Endothelial cell of umbilical vein (primary cell): ENCODE results near the gene EPN3. TPM values are rescaled to one million over a fixed set of nuclear protein-coding genes. Genes with fewer than 3 reads are reported as not detected.

Experiments
- BruUV-seq: library from RNA; stranded (reverse); fragments of 400-500 nt; replicated peaks from 2 replicates; lab custom pipeline; 2021; lab: Mats Ljungman, UMichigan
- CTCF ChIA-PET: fragments of 300-600, 350-600 bp; sonication (Branson Sonifier 250); formaldehyde crosslinking; loops from one replicate; lab custom pipeline; 2021; ENCODE audit warnings: antibody characterized with exemption, inconsistent platforms; lab: Charles Lee
- POLR2A ChIA-PET: fragments of 300-600, 350-600 bp; sonication (Branson Sonifier 250); formaldehyde crosslinking; loops from one replicate; lab custom pipeline; 2021; ENCODE audit warnings: antibody characterized with exemption, inconsistent platforms; lab: Charles Lee
- DNase-seq: peaks from one replicate; pipeline ENCODE4 v3.0.0-alpha.2; 2011; ENCODE audit warnings: low read depth, low spot score
- FAIRE-seq: peaks from 2 replicates; lab custom pipeline; 2011; peaks lifted over from hg19 to GRCh38; lab: Jason Lieb, UNC
- H2AFZ ChIP-seq: 2 replicates; pipeline ENCODE4 v1.6.0; 2012; ENCODE audit warnings: low read depth, low read length, control low read depth, inconsistent platforms
- H3K27ac ChIP-seq: 2 replicates; pipeline ENCODE4 v1.5.1; 2011; ENCODE audit warnings: low read depth, mild to moderate bottlenecking, control low read depth, low read length, moderate library complexity; ENCODE audit not compliant: insufficient read depth
- H3K27me3 ChIP-seq, 2 experiments: 2 replicates each; pipeline versions ENCODE4 v1.6.0 to v1.6.1; 2011; ENCODE audit warnings: low read length in 2 of 2, mixed read lengths in 1 of 2; ENCODE audit not compliant: control insufficient read depth in 2 of 2, insufficient read depth in 2 of 2
- H3K36me3 ChIP-seq, 2 experiments: 2 replicates in 1 of 2; 3 replicates in 1 of 2; pipeline ENCODE4 v1.5.1; 2011; ENCODE audit warnings: low read length in 2 of 2, mild to moderate bottlenecking in 1 of 2, moderate library complexity in 1 of 2; ENCODE audit not compliant: control insufficient read depth in 2 of 2, insufficient read depth in 2 of 2; ENCODE audit errors: extremely low read depth in 1 of 2
- H3K4me1 ChIP-seq: 3 replicates; pipeline ENCODE4 v1.5.1; 2011; ENCODE audit warnings: mild to moderate bottlenecking, low read length; ENCODE audit not compliant: control insufficient read depth, insufficient read depth; ENCODE audit errors: extremely low read depth
- H3K4me2 ChIP-seq: 2 replicates; pipeline ENCODE4 v1.6.1; 2011; ENCODE audit warnings: low read length, control low read depth, mixed read lengths; ENCODE audit not compliant: insufficient read depth
- H3K4me3 ChIP-seq, 3 experiments: fragments of 200-600 bp in 1 of 3; sonication (generic), shearing (Covaris generic) in 1 of 3; replicated peaks in 1 of 3; 2 replicates each; pipeline ENCODE4 v1.5.1; 2011 to 2016; ENCODE audit warnings: control low read depth in 3 of 3, low read length in 3 of 3, mild to moderate bottlenecking in 2 of 3, inconsistent platforms in 1 of 3, low read depth in 1 of 3, moderate library complexity in 1 of 3; ENCODE audit not compliant: insufficient read depth in 1 of 3
- H3K79me2 ChIP-seq: 2 replicates; pipeline ENCODE4 v1.6.0; 2012; ENCODE audit warnings: low read length, inconsistent platforms; ENCODE audit not compliant: control insufficient read depth, insufficient read depth
- H3K9ac ChIP-seq: replicated peaks from 2 replicates; pipeline ENCODE3; 2011; ENCODE audit warnings: low read length, control low read depth; ENCODE audit not compliant: insufficient read depth; ENCODE audit errors: extremely low read depth
- H3K9me1 ChIP-seq: replicated peaks from 3 replicates; pipeline ENCODE4 v1.6.0; 2011; ENCODE audit warnings: mild to moderate bottlenecking, low read length; ENCODE audit not compliant: control insufficient read depth, insufficient read depth; ENCODE audit errors: extremely low read depth
- H3K9me3 ChIP-seq: replicated peaks from 2 replicates; pipeline ENCODE4 v1.5.1; 2012; ENCODE audit warnings: low read length, inconsistent platforms; ENCODE audit not compliant: control insufficient read depth, insufficient read depth
- H4K20me1 ChIP-seq: replicated peaks from 2 replicates; pipeline ENCODE3; 2011; ENCODE audit warnings: mild to moderate bottlenecking, low read length; ENCODE audit not compliant: control insufficient read depth, insufficient read depth; ENCODE audit errors: extremely low read depth
- EZH2 ChIP-seq: IDR thresholded peaks from 2 replicates; pipeline ENCODE4 v1.6.1; 2012; ENCODE audit warnings: borderline replicate concordance, low read depth, mild to moderate bottlenecking, moderate library complexity, low read length, inconsistent platforms; ENCODE audit not compliant: severe bottlenecking
- GATA2 ChIP-seq: IDR thresholded peaks from 2 replicates; pipeline ENCODE4 v1.7.0; 2011; ENCODE audit warnings: low read depth, mild to moderate bottlenecking, moderate library complexity, mixed read lengths, low read length; ENCODE audit not compliant: insufficient read length, insufficient read depth
- JUN ChIP-seq: IDR thresholded peaks from 2 replicates; pipeline ENCODE4 v1.6.1; 2011; ENCODE audit warnings: borderline replicate concordance, low read depth; ENCODE audit not compliant: insufficient read length, insufficient read depth
- MYC ChIP-seq: IDR thresholded peaks from one replicate; pipeline ENCODE4 v1.6.1; 2011; ENCODE audit warnings: mild to moderate bottlenecking, low read depth, low read length
- dilution Hi-C: fragments of 300-500 bp; cut with MboI; formaldehyde crosslinking; loops from one replicate; pipeline ENCODE4 v1.15.0; 2019; ENCODE audit warnings: low sequenced_read_pairs; ENCODE audit not compliant: extremely low pct_ligation_motif_present
- intact Hi-C: fragments of 100-400 bp; cut with micrococcal nuclease; formaldehyde crosslinking; loops from one replicate; pipeline ENCODE4 v1.10.0; 2022
- polyA plus RNA-seq, 4 experiments: library from polyadenylated mRNA; depleted of rRNA in 3 of 4; stranded (reverse) in 3 of 4; unstranded in 1 of 4; fragments of >200 nt; gene quantifications; 2 replicates each; pipeline versions ENCODE4 v1.2.1 to v1.2.3, GENCODE V29; 2011 to 2012; ENCODE audit warnings: missing spikeins in 1 of 4
- total RNA-seq: library from RNA; stranded (reverse); gene quantifications from 2 replicates; pipeline ENCODE4 v1.2.3, GENCODE V29; 2021
- TF ChIP-seq, protein P1 (sequence below), 2 donors: IDR thresholded peaks; 1 replicate in 1 of 2; 2 replicates in 1 of 2; pipeline ENCODE4 v1.5.1; 2011; ENCODE audit warnings: low read length in 2 of 2, mild to moderate bottlenecking in 2 of 2, moderate library complexity in 2 of 2, control low read depth in 1 of 2, inconsistent platforms in 1 of 2, low read depth in 1 of 2; ENCODE audit not compliant: insufficient read depth in 1 of 2; ENCODE audit errors: extremely low read depth in 1 of 2
- TF ChIP-seq, protein P2 (sequence below): IDR thresholded peaks from 2 replicates; pipeline ENCODE4 v1.6.1; 2011; ENCODE audit not compliant: insufficient read depth, insufficient read length

The EPN3 gene
- total and polyA plus RNA-seq, 2 donors (not counting 3 experiments of a cell fraction or from before 2014, with no cell fraction given) = not detected

GRCh38 chr17:50584116-50584515 lies 51.6 kb downstream of the EPN3 start:
- H3K27me3 ChIP-seq = peaks cover 0 to 6% of the 10 kb centered on the region in 2 experiments
- POLR2A ChIA-PET = no interaction called here
- BruUV-seq = no TSS peak

GRCh38 chr17:50584749-50585148 lies 52.2 kb downstream of the EPN3 start:
- no peak for FAIRE-seq
- H3K36me3 ChIP-seq = no peaks in the 10 kb centered on the region
- dilution Hi-C loops = no loop called here
- no peaks in the 10 kb centered on the region for H3K79me2 ChIP-seq
- H3K27me3 ChIP-seq = peaks cover 0 to 6% of the 10 kb centered on the region in 2 experiments
- ChIA-PET POLR2A (no interaction called here), CTCF (interaction anchor here (0.8 kb wide), 1 partner anchor 120 kb away, joined by 4 read pairs; no protein-coding TSS in a partner anchor)
- H2AFZ ChIP-seq = no peak overlapping the region
- intact Hi-C loops = no loop called here
- no peaks in the 10 kb centered on the region for H4K20me1 ChIP-seq
- no peaks in the 10 kb centered on the region for H3K4me1 ChIP-seq
- H3K9ac ChIP-seq = no peak overlapping the region
- no peak overlapping the region for H3K27ac ChIP-seq
- no TSS peak for BruUV-seq
- no peak for TF ChIP-seq JUN
- TF ChIP-seq EZH2 = no peak
- TF ChIP-seq, protein P1, sequence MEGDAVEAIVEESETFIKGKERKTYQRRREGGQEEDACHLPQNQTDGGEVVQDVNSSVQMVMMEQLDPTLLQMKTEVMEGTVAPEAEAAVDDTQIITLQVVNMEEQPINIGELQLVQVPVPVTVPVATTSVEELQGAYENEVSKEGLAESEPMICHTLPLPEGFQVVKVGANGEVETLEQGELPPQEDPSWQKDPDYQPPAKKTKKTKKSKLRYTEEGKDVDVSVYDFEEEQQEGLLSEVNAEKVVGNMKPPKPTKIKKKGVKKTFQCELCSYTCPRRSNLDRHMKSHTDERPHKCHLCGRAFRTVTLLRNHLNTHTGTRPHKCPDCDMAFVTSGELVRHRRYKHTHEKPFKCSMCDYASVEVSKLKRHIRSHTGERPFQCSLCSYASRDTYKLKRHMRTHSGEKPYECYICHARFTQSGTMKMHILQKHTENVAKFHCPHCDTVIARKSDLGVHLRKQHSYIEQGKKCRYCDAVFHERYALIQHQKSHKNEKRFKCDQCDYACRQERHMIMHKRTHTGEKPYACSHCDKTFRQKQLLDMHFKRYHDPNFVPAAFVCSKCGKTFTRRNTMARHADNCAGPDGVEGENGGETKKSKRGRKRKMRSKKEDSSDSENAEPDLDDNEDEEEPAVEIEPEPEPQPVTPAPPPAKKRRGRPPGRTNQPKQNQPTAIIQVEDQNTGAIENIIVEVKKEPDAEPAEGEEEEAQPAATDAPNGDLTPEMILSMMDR (IDR thresholded peaks at IDR 0.05; ENCODE audit: extremely low read depth in 1 of 2, insufficient read depth in 1 of 2, low read depth in 1 of 2, low read length in 2 of 2) = no peak
- H3K9me3 ChIP-seq = no peaks in the 10 kb centered on the region
- H3K4me3 ChIP-seq = no peak overlapping the region
- no peak for DNase-seq
- H3K4me2 ChIP-seq = no peak overlapping the region
- no peaks in the 10 kb centered on the region for H3K9me1 ChIP-seq

More at GRCh38 chr17:50584116-50584515, 51.6 kb downstream of the EPN3 start:
- H3K36me3 ChIP-seq = no peaks in the 10 kb centered on the region
- TF ChIP-seq, protein P2, sequence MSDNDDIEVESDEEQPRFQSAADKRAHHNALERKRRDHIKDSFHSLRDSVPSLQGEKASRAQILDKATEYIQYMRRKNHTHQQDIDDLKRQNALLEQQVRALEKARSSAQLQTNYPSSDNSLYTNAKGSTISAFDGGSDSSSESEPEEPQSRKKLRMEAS = no peak
- no peak for TF ChIP-seq JUN
- TF ChIP-seq MYC = no peak
- no peak for TF ChIP-seq EZH2
- TF ChIP-seq GATA2 = no peak
- no peak overlapping the region for H3K4me2 ChIP-seq
- no peak overlapping the region for H3K4me3 ChIP-seq
- H3K9me3 ChIP-seq = no peaks in the 10 kb centered on the region
- DNase-seq = no peak
- no peaks in the 10 kb centered on the region for H4K20me1 ChIP-seq
- no peak overlapping the region for H3K27ac ChIP-seq
- CTCF ChIA-PET = interaction anchor here (0.7 to 0.8 kb wide), 2 partner anchors 121 kb away, joined by 3 to 4 read pairs; no protein-coding TSS in a partner anchor
- no peak for FAIRE-seq
- H3K9me1 ChIP-seq = no peaks in the 10 kb centered on the region
- H3K9ac ChIP-seq = no peak overlapping the region
- dilution Hi-C loops = no loop called here
- no peaks in the 10 kb centered on the region for H3K4me1 ChIP-seq
- intact Hi-C loops = no loop called here
- no peak overlapping the region for H2AFZ ChIP-seq
- no peaks in the 10 kb centered on the region for H3K79me2 ChIP-seq
